Stimulated activated CD4-positive, alpha-beta T cell treated with anti-CD3 and anti-CD28 coated beads, TNF-alpha, amount 100 ng/mL, for 48 hours (primary cell): ENCODE results near the gene POLN.

Experiments used
- DNase-seq, 3 donors: peaks; one replicate each; pipeline ENCODE4 v3.0.0-alpha.2; 2020; ENCODE audit warnings: low read depth in 3 of 3

POLN gene

DNA sequence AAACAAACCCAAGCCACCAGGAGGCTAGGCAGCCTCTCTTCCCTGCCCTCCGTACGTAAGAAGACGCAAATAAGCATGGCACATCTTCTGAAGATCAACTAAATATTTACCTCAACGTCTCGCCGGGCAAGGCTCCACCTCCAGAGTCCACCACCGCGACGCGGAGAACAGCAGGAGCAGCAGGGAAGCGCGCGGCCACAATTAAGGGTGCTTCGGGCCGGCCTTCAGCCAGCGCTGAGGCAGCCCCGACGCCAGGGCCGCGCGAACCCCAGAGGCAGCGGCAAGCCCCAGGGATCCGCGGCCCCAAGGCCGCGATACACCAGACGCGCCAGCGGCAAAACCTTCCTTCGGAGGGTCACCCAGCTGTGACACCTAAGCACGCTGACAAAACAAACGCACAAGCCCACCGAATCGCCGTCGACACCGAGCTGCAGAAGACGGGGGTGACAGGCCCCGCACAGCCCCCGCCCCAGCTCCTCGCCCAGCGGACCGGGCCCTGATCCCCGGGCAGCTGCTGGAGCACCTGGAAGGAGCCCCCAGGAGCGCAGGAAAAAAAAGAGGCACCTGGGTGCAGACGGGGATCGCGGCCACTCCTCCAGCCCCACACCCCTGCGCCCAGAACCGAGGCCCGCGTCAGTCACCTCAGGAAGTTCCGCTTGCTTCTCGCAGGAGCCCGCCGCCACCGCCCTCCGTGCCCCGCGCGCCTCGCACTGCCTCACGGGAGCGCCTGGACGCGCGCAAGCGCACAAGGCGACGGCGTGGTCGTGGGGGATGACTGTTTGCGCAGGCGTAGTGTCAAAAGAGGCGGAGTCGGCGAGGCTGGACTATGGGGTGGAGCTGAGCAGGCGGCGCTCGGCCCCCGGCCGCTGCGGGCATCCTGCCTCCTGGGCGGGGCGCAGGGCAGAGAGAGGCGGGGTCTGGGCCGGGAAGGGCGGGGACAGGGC, at the start of gene POLN, which contains the start of gene HAUS3:
Gene POLN, minus strand, starts transcription at position 712 of the 944 bp plus-strand sequence. CDS start 12,890 bp downstream, outside the sequence.
Gene HAUS3, minus strand, starts transcription at position 712 of the 944 bp plus-strand sequence. CDS start 1,175 bp downstream, outside the sequence.
- peak; percentile 97 to 99 (median 99) for DNase-seq

DNA sequence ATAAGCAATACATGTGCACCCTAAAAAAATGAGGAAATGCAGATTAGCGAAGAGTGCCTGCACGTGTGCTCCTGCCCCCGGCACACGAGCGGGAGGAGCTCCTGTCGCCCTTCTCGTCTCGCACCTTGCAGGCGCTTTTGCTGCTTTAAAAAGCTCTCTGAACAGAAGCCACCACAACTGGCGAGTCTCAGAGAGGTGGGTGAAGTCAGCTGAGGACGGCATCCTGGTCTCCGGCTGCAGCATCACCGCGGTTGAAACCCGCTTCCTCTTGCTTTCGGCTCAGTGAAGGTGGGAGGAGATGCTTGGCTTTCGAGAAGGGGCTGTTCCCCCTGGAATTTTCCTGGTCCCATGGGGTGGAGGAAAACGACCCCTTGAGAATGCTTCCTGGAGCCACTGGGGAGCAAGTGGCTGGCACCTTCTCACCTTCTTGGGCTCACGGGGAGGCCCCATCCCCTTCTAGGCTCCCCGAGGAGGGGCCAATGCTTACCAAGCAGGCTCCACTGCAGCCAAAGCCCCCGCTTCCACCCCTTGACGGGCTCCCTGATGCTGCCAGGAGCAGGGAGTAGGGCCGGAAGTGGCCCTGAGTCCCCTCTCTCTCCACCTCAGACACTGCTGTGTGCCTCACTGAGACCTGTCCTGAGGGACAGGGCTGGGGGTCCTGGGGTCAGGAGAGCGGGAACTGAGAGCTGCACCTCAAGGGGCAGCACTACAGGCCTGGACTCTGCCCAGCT, 49.2 kb upstream of the POLN start:
- peak in 2 of 3 donors; percentile 22 to 27 for DNase-seq

DNA sequence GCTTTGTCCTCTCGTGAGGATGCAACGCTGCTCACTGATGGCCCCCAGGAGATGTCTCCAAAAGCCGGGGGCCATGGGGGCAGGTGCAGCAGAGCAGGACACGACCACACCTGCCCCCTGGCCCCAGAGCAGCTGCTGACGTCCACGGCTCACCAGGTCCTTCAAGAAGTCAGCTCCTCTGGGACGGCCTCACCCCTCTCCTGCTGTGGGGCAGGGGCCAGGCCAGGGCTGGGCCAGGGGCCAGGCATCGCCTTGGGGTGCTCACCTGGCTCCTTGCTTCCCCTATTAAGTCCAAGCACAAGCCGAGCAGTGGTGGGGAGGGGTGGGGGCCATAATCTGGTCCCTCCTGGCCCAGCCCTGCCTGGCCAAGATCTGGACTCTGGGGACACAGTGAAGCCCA, 48.6 kb upstream of the POLN start:
- DNase-seq, result no peak

DNA sequence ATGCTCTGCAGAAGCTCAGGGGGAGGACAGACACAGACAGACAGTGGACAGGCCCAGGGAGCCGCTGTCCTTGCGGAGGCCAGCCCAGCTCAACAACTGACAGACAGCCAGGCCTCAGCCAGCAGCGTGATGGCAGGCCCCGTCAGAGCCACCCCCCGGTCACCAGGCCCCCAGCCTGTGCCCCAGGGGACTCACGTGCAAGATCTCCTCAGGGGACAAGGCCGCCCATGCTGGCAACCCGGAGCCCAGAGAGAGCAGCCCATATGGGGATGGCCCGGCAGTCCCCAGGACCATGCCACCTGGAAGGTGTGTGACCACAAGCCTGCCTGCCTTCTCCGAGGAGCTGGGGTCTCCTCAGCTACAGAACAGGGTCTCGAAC, 48.0 kb upstream of the POLN start:
- no peak for DNase-seq

DNA sequence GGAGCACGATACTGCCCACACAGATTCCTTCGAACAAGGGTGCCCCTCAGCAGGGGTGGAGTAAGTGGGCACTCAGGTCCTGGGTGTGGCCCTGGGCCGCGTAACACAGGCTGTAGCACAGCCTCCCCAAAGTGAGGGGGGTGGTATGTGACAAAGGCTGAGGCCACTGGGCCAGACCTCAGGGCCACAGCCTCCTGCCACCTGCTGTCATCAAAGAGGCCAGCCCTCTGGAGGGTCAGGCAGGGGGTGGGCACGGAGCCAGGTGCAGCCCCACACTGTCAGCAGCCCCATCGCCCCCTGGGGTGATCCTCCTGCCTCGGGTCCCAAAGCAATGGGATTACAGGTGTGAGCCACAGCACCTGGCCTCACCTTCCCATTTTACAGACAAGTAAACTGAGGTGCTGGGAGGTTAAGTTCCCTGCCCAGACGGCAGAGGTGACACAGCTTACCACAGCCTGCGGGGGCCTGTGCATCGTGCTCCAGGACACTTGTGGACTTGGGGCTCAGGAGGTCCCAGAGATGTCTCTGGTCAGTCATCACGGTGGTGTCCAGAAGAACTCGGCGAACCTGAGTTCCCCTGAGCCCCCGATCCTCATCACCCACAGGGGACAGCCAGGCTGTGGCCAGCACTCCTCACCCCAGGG, 47.5 kb upstream of the POLN start:
- DNase-seq, result no peak

DNA sequence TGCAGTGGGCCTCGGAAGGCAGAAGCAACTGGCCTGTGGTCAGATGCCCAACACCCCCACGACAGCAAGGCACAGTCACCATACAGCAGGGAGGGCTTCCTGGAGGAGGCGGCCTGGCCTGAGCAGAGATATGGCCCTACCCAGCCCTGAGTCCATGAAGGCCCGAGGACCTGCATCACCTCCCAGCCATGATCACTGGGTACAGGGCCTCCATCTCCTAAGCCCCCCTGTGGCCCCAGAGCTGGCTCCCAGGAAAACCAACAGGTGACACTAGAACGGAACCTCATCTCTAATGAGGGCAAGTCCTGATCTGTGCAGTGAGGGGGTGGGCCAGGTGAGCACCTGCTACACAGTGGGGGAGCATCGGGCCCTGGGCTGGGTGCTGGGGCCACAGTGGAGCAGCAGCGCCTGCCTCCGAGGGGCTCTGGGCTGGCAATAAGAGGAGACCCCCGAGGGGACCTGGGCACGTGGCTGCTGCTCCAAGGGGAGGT, 46.2 kb upstream of the POLN start:
- DNase-seq, result no peak

DNA sequence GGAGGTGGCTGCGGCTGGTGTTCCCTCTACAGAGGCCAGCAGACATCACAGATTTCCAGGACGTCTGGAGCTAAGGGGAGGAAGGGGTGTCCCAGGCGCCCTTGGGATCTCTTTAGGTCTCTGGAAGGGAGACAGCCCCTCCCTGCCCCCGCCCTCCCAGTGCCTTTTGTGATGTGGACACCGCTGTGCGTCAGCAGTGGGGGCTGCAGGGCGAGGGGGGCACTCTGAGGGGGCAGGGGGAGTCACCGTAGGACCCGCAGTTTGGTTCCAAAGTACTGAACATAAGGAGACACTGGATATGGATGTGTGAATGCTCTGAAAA, 45.6 kb upstream of the POLN start:
- no peak for DNase-seq

DNA sequence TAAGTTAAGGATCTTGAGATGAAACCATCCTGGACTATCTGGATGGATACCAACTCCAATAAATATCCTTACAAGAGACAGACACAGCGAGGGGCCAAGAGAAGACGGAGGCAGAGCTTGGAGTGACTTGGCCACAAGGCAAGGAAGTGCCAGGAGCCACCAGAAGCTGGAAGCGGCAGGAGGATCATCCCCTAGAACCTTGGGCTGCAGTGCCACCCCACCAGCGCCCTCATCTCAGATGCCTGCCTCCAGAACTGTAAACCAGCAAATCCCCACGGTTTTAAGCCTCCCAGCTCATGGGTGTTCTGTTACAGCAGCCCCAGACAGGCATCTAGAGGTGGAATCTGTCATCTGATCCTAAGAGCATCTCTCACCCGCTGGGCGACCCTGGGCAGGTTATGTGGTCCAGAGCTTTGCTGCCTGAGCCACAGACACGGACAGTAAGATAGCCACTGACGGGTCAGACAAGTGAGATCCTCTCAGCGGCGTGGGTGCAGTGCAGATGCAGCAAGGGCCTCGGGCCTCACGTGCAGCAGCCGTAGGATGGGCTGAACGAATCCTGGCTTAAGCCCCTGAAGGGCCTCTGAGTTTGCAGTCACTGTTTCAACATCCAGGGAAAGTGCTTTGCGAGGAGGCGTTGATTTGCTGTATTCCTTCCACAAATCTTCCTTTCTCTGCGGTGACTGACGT, 45.1 kb upstream of the POLN start:
- DNase-seq, result no peak

DNA sequence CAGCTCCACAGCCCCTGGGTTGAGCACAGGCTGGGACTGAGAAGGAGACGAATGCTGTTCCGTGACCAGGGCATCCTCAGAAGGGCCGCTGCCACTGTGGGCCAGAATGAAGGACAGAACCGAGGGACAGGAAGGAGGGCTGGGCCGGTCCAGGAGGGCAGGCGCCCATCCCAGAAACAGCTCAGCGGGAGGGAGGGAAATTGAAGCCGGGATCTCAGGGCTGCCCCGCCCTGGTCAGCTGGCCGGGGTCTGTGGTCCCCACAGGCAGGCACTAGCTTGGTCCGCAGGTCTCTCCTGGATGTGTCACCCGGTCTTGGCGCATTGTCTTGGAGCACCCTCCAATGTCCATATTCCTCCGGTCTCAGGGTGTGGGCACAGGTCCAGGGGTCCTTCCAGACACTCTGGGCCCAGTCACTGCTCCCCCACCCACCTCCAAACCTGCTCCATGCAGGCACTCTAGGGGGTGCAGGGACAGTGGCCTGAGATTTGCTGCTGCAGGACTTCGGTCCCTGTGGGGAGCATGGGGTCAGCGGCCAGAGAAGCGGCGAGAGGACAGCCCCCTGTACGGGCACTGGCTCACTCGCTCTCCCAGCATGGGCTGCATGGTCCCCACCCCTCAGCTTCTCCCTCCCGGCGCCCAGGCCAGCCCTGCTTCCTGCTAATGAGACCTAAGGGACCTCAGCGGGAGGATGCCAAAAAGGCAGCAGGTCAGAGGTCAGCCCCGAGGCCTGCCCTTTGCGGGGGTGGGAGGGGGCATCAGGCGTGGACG, 43.9 kb upstream of the POLN start:
- DNase-seq, result no peak

DNA sequence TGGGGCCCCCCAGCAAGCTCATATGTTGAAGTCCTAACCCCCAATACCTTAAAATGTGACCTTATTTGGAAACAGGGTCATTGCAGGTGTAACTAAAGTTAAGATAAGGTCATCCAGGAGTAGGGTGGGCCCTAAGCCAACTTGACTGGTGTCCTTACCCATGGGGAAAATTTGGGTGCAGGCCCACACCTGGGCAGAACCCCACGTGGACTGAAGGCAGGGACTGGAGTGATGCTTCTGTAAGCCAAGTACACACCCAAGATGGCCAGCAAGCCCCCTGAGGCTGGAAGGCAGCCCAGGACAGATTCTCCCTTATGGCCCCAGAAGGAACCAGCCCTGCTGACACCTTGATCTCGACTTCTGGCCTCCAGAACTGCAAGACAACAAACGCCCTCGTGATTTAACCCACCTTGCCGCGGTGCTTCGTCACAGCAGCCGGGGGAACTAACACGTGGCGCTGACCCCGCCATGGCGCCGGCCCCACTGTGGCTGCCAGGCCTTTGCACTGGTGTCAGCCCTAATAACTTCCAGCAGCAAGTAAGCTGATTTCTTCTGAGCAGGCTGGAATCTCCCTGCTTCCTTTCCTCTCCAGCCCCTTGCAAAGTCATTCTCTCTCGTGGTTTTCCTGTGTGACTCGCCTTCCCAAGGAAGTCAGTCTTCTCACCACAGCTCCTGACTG, 43.2 kb upstream of the POLN start:
- no peak for DNase-seq

DNA sequence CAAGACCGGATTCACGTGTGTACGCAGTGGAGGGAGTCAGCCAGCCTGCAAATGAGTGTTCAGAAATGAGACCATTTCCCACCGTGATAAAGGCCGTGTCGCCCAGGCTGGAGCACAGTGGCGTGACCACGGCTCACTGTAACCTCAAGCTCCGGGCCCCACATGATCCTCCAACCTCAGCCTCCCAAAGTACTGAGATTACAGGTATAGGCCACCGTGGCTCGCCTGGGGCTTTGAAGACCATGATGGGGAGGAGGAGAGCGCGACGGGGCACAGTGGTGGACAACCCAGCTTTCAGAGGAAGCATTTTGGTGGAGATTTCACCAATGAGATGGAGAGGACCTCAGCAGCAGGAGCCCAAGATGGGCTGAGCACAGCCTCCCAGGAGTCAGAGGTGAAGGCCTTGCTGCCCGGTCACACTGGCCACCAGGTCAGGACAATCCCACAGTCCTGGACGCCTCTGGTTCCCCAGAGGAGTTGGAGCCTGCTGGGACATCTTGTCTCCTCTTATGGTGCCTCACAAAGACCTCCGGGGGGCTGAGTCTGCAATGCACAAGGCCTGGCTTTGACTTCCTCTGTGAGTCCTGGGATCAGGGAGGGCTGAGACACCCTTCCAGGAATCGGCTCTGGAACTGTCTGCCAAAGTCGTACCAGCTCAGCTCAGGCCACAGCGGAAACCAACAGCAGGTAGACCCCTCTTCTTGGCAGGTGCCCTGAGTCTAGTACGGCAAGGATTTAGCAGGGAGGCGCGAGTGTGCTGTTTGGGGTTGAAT, 42.4 kb upstream of the POLN start:
- DNase-seq, result no peak

DNA sequence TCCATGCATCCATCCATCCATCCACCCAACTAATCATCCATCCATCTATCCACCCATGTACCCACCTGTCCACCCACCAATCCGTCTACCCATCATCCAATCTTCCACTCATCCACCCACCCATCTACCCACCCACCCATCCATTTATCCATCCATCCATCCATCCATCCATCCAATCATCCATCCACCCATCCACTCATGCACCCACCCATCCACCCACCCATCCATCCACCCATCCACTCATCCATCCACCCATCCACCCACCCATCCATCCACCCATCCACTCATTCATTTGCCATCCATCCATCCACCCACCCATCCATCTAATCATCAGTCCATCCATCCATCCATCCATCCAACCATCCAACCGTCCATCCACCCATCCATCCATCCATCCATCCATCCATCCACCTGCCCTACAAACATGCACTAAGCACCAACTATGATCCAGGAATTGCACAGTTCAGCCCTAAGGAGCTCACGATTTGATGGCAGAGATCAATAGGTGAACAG, 41.3 kb upstream of the POLN start:
- no peak for DNase-seq

DNA sequence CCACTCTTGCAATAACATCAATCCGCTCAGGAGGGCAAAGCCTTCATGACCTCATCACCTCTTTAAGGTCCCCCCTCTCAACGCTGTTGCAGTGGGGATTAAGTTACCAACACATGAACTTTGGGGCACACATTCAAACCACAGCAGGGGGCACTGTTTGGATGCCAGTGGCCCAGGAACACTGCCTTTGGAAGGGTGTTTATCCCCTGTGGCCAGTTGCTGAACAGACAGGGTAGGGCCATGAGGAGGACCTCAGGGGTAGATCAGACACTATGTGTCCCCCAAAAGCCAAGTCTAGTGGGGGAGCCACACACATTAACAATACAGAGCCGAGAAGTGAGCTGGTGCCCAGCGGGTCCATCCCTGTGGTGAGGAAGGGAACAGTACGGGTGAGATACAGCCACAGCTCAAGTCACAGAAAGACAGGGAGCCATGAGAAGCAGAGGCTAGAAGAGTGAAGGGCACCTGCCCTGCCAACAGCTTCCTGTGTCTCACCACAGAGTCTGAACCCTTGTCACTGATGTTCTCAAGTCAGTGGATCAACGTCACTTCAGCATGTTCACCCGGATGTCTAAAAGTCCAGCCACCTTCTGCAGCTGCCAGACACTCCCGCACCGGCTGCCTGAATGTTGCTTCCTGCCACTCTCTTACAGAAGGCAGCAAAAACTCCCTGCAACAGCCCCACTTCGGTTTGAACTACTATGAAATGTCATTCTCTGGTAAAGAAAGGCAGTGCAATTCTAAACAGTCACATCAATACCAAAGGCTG, 39.8 kb upstream of the POLN start:
- DNase-seq, result peak in 2 of 3 donors; percentile 40 to 46

DNA sequence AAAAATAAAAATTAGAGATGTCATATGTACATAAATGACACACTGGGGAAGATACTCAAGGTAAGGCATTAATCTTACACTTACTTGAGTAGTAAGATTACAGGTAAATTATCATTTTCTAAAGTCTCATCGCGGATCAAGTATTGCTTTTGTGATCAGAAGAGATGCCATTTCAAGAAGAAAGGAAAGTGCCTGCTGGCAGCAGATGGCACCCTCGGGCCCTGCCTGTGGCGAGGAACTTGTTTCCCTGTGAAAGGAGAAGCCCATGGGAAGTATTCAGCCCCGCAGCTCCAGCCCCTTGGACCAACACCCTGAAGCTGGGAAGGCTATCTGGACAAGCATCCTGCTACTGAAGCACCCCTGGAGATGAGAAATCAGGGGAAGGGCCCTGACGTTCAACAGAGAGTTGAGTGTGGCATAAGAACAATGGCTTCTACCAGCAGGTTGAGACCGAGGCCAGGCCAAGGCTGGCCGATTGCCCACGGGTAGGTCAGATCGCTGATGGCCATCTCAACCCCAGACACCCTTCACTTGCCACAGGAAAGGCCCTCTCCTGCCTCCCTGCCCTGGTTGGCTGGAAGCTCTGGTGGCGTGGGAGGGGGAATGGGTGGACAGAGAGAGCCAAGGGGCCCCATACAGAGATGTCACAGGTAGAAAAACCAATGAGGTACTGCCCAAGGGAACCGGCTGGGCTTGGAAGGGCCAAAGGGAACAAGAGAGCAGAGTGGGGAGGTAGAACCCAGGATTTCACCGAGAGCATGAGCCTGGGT, 38.8 kb upstream of the POLN start:
- no peak for DNase-seq

DNA sequence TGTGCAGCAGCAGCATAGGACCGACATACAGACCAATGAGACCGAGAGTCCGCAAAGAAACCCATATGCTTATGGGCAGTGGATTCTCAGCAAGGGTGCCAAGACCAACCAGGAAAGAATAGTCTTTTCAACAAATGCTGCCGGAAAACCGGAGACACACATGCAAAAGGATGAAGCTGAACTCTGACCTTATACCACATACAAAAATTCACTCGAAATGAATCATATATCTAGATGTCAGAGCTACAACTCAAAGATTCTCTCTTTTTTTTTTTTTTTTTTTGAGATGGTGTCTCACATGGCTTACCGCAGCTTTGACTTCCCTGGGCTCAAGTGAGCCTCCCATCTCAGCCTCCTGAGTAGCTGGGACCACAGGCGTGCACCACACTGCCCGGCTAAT, 36.0 kb upstream of the POLN start:
- no peak for DNase-seq

DNA sequence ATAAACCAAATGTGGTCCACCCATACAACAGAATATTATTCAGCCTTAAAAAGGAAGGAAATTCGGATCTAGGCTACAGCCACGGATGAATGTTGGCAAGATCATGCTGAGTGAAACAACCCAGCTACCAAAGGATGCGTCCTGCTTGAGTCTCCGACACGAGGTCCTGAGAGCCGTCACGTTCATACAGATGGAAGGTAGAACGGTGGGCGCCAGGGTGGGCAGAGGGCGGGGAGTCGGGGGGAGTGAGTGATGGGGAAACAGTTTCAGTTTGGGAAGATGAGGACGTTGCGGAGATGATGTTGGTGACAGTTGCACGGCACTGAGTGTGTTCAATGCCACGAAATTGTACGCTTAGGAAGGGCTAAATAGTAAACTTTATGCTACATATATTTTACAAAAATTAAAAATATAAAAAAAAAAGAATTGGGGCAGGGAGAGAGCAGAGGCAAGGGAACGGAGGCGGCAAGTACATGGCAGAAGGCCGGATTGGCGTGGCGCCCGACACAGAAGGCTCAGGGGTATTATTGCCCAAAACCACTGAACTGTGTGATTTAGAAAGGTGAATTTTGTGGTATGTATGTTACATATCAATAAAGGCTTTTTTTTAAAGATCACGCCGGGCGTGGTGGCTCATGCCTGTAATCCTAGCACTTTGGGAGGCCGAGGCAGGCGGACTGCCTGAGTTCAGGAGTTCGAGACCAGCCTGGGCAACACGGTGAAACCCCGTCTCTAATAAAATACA, 34.8 kb upstream of the POLN start:
- no peak for DNase-seq
